ENCODE data around the gene TSC22D1.
"Not testable (repeated sequence)": the region's sequence is repeated elsewhere in the genome, so short reads cannot be mapped to it uniquely, and the experiment has no call there.

The TSC22D1 gene

DNA sequence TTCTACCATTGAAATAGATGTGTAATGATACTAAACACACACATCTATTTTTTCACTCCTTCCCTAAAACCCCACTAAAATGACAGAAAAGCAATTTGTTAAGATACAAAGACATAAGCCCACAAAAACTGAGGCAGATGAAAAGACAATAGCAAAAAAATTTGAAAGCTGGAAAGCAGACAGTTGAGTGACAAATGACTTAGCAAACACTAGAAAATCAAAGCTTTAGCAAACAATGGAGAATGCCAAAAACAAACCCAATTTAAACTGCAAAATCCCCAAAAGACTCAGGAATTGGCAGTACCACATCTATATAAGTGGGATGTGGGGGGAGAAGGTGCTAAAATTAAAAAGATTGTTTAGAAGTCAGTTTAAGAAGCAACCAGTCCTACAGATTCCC, 9.5 kb downstream of the TSC22D1 start:
- no peak for DNase-seq

- DNase-seq, result no peak
These were observed 10.2 kb downstream of the TSC22D1 start for GRCh38 chr13:44565881-44566280.

- no peak for DNase-seq
These were observed 11.2 kb downstream of the TSC22D1 start for GRCh38 chr13:44564936-44565335.

- DNase-seq, result not testable (repeated sequence)
These were observed 13.3 kb downstream of the TSC22D1 start for GRCh38 chr13:44562853-44563252.

GRCh38 chr13:44561351-44561750, 14.8 kb downstream of the TSC22D1 start:
- DNase-seq, result no peak

- no peak for DNase-seq
These were observed 18.1 kb downstream of the TSC22D1 start for GRCh38 chr13:44557986-44558385.

DNA sequence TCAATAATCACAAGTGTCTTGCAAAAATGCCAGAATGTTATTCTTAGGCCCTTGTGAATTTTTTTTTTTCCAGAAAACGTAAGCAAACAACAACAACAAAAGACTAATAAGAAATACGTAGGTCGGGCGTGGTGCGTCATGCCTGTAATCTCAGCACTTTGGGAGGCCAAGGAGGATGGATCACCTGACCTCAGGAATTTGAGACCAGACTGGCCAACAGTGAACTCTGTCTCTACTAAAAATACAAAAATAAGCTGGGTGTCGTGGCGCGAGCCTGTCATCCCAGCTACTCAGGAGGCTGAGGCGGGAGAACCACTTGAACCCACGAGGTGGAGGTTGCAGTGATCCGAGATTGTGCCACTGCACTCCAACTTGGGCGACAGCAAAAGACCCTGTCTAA, 20.9 kb downstream of the TSC22D1 start:
- DNase-seq, result no peak

DNA sequence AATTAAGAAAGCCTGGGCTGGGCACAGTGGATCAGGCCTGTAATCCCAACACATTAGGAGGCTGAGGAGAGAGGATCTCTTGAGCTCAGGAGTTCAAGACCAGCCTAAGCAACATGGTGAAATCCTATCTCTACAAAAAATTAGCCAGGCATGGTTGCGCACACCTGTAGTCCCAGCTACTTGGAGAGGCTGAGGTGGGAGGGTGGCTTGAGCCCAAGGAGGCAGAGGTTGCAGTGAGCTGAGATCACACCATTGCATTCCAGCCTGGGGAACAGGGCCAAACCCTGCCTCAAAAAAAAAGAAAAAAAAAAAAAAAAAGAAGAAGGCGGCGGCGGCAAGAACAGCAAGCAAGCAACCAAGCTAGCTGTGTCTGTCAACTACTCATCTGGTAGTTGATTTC, 26.7 kb downstream of the TSC22D1 start:
- no peak for DNase-seq

DNA sequence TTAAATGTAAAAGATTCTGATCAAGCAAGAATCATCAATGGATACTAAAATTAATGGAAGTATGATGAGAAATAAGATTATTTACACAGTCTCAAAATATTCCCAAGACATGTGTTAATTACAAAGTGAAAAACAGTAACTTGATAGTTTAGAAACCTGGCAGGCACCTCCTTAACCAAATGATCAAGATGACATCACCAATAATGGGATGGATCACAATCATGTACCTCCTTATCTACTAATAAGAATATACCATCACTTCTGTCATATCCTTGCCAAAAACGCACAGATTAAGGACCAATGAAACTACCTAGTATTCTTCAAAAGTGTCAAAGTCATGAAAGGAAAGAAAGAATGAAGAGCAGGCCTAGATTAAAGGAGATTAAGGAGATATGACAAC, 30.0 kb downstream of the TSC22D1 start:
- no peak for DNase-seq

DNA sequence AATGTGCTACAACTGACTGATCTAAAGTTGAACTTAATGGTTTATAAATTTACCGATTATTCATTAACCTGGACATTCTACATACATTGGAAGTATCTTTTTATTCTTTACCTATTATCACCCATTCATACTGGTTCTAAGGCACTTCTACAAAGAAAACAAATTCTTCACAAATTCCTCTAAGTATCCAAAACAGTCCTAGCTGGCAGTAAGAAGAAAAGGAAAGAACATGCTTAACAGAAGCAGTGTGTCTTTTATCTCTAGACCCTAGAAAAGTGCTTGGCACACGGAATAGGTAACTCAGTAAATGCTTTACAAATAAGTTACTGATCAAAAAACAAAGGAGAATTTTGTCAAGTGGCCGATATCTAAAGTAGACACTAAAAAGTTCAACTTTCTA, 32.8 kb downstream of the TSC22D1 start:
- no peak for DNase-seq

- no peak for DNase-seq
These were observed 33.8 kb downstream of the TSC22D1 start for GRCh38 chr13:44542361-44542760.

DNA sequence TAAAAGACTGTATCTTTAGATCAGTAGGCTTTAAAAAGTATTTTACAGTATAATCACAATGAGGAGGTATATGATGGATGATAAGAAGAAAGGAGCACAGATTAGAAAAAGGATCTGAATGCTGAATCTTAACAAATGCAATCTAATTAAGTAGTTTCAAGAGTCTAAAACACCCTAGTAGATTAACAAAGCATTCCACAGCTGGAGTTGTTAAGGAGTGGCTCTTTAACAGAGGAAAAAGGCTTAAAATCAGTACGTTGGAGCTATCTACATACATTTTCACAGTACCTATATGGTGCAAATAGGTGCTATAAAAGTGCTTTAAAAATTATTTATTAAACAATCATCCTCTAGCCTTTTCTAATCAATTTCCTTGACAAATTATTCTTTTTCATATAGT, 34.5 kb downstream of the TSC22D1 start:
- no peak for DNase-seq

DNA sequence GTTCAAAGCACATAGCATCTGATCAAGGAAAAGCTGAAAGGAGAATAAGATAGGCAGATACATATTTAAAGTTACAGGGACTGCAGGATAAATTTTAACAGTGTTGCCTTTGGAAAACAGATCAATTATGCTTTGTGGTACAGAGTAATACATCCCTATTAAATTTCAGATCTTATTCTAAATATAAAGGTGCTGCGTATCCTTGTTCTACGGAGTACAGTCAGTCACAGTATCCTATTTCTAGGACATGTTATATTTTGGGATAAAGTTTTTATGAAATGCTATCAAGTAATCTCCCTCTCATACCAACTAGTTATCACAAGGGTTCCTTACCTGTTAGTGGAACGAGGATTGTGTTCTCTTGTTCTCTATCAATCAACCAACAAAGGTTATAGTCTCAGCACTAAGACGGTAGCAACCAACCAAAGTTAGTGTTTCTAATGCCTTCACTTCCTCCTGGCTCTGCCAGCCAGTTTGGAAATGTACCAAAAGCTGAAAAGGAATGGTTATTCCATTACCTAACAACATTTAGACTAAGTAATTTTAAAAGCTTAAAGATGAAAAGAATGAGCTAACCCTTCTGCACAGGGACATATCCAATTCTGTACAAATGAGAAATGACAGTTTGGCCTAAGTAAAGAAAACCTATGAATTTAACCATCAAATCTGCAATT, 35.2 kb downstream of the TSC22D1 start:
- DNase-seq, result no peak

GRCh38 chr13:44537248-44537647, 38.9 kb downstream of the TSC22D1 start:
- DNase-seq, result no peak

DNA sequence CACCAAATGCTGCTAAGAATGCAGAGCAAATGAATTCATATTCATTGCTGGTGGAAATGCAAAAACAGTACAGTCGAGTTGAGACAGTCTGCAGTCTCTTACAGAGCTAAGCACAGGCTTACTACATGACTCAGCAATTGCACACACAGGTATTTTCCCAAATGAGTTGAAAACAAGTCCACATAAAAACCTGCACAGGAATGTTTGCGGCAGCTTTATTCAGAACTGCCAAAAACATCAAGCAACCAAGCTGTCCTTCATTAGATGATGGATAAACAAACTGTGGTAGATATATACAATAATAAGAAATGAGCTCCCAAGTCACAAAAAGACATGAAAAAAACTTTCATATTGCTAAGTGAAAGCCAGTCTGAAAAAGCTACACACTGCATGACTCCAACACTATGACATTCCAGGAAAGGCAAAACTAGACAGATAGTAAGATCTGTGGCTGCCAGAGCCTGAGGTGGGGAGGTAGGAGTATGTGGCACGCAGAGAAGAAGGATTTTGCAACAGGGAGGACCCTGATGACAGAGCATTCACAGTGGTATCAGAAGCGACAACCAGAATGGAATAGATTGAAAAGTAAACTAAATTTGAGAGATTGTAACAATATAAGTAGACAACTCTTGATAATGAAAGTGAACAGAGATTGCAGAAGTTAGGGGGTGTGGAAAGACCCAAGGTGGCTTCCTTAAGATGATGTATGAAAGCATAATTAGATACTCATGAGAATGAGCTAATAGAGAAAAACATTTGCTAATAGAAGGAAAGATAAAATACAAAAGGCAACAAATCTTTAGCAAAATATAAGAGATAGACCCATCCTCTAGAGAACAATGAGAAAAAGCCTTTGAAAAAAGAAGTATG, 52.7 kb downstream of the TSC22D1 start:
- DNase-seq, result no peak

- DNase-seq, result no peak
These were observed 56.5 kb downstream of the TSC22D1 start for GRCh38 chr13:44519642-44520041.

- no peak for DNase-seq
These were observed 59.4 kb downstream of the TSC22D1 start for GRCh38 chr13:44516771-44517170.

DNA sequence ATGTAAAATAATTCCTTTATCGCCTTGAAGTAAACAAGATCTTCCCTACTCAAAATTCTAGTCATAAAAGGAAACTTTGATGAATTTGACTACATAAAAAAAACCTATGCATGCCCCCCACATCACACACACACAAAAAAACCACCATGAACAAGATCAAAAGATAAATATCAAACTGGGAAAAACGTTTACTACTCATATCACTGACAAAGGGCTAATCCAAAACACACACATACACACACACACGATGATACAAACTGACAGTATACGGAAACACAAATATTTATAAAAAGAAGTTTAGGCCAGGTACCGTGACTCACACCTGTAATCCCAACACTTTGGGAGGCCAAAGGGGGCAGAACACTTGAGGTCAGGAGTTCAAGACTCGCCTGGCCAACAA, 61.9 kb downstream of the TSC22D1 start:
- DNase-seq, result no peak

DNA sequence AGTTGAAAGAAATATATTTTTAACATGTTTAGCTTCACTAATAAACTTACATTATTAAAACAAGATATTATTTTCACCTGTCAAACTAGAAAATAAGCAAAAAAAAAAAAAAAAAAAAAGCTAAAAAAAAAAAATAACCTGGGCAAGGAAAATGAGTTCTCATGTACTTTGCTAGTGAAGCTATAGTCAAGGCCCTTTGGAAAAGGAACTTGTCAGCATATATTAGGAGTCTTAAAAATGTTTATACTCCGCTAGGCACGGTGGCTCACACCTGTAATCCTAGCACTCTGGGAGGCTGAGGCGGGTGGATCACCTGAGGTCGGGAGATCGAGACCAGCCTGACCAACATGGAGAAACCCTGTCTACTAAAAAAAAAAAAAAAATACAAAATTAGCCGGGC, 66.3 kb downstream of the TSC22D1 start:
- not testable (repeated sequence) for DNase-seq

GRCh38 chr13:44508562-44509077, 67.5 kb downstream of the TSC22D1 start:
- no peak for DNase-seq

GRCh38 chr13:44507639-44508038, 68.5 kb downstream of the TSC22D1 start:
- no peak for DNase-seq

DNA sequence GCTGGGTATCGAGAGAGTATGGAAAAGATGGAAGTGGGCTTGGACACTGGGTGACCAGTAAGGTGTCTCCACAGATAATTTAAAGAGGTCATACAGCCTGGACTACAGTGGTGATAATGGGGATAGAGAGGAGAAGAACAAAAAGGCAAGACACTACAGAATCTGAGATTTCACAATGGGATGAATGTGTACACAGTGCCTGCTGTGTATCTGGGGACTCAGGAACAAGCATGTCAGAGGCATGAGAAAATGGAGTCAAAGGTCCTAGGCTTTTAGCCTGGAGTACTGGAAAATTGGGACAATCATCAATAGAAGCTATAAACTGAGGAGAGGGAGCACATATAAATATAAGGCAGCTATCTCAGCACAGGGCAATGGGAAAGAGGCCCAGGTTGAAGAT, 69.4 kb downstream of the TSC22D1 start:
- no peak for DNase-seq

GRCh38 chr13:44506251-44506650, 69.9 kb downstream of the TSC22D1 start:
- DNase-seq, result no peak

DNA sequence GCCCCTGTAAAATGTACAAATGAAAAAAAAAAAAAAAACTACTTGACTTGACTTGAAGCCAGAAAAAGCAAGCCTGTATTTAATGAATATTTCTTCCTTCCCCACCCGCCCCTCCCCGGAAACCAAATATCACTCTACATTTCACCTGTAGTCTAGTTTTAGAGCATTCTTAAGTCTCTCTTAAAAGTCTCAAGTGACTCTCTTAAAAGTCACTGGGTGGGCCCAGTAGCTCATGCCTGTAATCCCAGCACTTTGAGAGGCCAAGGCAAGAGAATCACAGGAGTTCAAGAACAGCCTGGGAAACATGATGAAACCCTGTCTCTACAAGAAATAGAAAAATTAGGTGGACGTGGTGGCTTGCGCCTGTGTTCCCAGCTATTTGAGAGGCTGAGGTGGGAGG, 72.0 kb downstream of the TSC22D1 start:
- DNase-seq, result no peak
